ENCODE results near the gene TMCC2.

Gene TMCC2

DNA sequence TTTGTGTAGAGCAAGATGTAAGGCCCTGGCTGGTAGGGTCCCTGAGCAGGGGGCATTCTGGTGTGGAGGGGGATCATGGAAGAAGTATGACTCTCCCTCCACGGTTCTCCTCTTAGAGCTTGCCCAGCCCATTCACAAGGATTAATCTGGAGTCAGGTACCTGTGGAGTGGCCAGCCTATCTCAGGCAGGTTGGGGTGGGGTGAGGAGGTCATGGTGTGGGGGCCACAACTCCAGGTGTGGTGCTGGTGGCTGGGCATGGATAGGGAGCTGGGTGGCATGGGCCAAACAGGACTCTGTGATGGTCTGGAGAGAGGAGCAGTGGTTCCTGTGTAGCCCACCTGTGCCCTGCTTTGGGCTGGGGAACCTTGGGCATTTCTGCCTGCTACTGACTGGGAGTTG is 32.3 kb downstream of the TMCC2 start:
- DNase-seq (ENCODE audit: low read depth in 2 of 2) = no peak

DNA sequence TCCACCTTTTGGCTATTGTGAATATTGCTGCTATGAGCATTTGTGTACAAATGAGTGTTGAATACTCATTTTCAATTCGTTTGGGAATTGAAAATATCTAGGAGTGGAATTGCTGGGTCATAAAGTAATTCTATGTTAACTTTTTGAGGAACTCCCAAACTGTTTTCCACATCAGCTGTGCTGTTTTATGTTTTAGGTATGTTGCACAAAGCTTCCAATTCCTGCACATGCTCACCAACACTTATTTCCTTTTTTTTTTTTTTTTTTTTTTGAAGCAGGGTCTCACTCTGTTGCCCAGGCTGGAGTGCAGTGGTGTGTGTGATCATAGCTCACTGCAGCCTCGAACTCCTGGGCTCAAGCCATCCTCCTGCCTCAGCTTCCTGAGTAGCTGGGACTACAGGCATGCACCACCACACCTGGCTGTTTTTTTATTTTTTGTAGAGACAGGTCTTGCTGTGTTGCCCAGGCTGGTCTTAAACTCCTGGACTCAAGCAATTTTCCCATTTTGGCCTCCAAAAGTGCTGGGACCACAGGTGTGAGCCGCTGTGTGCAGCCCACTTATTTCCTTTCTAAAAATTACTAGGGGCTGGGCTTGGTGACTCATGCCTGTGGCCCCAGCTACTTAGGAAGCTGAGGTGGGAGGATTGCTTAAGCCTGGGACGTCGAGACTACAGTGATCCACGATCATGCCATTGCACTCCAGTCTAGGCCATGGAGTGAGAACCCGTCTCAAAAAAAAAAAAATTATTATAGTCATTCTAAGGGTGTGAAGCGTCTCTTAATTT is 33.4 kb downstream of the TMCC2 start:
- DNase-seq (ENCODE audit: low read depth in 2 of 2) = no peak

DNA sequence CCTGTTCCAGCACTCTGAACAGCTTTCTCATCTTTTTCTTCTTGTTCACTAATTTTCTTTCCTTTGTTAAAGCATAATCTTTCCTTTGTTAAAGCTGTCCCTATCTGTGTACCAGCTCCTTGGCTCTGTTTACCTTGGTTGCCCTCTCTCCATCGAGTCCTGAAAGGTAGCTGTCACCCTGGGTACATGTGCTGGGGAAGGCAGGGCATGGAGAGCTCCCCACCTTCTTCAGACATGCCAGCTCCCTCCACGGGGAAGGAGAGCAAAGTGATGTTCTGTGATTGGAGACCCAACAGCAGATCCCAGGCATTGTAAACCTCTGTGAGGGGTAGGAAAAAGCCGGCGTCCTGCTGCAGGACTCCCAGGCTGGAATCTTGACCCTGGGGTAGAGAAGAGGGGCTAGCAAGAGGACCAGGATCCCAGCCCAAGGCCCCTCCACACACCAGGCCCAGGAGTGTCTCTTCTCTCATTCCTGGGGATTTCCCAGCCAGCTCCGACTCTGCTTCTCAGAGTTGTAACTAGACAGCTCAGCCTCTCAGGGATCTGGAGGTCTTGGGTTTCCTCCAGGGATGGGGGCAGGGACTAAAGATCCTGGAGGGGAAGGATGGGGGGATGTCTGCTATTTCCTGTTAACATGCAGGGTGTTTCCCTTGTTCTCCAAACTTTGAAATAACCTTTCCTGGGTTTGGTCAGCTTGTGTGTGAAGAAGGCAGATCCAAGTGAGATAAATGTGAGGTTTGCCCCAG is 34.4 kb downstream of the TMCC2 start:
- no peak for DNase-seq (ENCODE audit: low read depth in 2 of 2)

DNA sequence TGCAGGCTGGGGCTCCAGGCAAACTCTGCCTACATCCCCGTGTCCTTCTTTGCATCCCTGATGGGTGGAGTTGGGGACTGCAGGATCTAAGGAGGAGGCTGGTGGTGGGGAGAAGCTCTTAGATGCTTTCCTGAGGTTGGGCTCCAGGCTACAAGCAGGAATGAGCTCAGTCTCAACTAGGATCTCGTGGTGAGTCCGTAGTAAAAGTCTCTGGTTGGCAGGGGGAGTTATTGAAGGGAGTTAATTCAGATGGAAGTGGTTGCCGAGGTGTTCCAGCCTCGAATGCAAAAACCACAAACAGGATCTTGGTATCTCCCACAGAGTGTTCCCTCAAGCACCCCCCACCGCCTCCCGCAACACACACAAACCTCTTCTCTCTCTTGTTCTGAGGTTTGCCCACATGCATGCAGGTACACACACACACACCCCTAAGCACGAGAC is 35.0 kb downstream of the TMCC2 start:
- no peak for DNase-seq (ENCODE audit: low read depth in 2 of 2)

DNA sequence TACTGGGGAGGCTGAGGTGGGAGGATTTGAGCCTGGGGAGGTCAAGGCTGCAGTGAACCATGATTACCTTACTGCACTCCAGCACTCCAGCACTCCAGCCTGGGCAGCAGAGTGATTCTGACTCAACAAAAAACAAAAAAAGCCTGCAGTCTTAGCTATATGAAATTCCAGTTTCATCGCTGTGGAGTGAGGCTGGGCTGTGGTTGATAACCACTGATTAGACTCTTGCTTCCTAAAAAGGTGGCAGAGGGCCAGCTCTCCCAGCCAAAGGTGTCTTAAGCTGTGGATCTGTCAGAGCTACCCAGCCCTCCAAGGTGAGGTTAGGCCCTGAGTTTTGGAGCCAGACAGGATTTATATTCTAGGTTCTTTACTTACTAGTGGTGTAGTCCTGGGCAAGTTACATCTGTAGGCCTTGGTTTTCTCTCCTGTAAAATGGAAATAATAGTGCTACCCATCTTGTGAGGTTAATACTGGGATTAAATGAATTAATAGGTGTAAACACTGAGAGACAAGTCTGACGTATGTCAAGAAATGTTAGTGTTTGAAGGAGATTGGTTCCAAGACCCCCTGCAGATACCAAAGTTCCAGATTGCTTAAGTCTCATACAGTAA is 35.9 kb downstream of the TMCC2 start:
- DNase-seq (ENCODE audit: low read depth in 2 of 2) = no peak

DNA sequence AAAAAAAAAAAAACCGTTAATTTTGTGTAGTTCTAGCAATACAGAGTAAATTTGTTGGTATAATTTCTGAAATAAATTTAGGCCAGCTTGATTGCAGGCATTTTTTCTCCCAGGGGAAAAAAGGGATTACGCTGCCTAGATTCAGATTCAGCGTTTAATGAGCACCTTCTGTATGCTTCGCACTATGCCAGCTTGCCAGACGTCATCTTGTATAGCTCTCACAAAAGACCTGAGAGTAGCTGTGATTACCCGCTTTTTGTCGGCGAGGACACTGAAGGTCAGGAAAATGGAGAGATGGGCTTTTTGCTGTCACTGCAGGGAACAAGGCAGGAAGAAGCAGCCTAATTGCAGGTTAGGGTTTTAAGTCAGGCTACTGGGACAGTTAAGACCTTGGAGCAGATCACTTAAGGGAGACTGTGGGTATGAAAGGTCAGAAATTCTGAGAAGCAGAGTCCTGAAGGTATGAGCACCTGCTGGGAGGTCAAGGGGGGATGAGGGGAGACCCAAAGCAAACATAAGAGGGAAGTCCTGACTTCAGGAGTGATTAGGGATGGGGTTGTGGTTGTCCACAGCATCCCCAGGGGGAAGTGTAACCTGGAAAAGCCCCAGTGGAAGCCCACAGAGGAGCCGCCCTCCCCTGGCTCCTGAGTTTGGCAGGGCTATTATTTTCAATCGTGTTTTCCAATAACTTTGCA is 39.0 kb downstream of the TMCC2 start:
- DNase-seq (ENCODE audit: low read depth in 2 of 2) = no peak

DNA sequence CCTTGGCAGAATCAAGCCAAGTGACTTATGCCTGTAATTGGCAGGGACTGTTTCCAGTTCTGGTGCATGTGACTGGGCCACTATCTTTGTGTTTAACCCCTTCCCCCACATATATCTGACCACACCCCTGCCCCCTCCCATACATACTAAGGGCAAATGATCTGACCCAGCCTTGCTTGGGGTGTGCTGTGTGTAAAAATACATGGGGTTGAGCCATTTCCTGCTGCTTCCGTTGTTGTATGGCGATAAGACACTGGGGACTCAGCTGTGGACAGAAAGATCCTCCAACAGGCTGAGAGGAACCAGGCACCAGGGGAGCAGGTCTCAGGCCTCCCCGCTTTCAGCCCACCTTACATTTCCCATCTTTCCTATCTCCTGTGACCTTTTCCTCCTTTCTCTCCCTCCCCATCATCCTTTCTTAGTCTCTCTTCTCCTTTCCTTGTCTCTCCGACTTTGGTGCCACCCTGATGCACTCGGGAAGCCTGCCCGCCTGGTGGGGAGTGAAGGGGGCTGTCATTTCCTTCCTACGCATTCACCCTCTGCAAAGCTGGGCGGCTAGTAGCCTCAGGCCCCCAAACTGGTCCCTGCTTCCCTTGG is 39.7 kb downstream of the TMCC2 start:
- no peak for DNase-seq (ENCODE audit: low read depth in 2 of 2)

DNA sequence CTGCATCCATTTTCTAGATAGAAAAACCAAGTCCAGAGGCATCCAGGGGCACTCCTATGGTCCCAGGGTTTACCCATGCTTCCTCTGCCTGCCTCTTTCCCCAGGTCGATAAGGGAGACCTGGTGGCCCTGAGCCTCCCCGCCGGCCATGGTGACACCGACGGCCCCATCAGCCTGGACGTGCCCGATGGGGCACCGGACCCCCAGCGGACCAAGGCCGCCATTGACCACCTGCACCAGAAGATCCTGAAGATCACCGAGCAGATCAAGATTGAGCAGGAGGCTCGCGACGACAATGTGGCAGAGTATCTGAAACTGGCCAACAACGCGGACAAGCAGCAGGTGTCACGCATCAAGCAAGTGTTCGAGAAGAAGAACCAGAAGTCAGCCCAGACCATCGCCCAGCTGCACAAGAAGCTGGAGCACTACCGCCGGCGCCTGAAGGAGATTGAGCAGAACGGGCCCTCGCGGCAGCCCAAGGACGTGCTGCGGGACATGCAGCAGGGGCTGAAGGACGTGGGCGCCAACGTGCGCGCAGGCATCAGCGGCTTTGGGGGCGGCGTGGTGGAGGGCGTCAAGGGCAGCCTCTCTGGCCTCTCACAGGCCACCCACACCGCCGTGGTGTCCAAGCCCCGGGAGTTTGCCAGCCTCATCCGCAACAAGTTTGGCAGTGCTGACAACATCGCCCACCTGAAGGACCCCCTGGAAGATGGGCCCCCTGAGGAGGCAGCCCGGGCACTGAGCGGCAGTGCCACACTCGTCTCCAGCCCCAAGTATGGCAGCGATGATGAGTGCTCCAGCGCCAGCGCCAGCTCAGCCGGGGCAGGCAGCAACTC is 41.3 kb downstream of the TMCC2 start:
- no peak for DNase-seq (ENCODE audit: low read depth in 2 of 2)

DNA sequence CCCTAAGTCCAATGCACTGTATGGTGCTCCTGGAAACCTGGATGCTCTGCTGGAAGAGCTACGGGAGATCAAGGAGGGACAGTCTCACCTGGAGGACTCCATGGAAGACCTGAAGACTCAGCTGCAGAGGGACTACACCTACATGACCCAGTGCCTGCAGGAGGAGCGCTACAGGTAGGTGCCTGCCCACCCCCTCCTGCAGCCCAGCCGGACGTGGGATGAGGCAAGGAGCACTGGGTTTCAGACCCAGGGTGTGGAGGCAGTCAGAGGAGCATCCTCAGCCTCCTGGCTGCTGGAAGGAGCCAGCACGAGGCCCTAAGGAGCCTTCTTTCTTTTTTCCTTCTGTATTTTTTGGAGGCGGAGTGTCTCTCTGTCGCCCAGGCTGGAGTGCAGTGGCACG is 42.0 kb downstream of the TMCC2 start:
- DNase-seq (ENCODE audit: low read depth in 2 of 2) = no peak

DNA sequence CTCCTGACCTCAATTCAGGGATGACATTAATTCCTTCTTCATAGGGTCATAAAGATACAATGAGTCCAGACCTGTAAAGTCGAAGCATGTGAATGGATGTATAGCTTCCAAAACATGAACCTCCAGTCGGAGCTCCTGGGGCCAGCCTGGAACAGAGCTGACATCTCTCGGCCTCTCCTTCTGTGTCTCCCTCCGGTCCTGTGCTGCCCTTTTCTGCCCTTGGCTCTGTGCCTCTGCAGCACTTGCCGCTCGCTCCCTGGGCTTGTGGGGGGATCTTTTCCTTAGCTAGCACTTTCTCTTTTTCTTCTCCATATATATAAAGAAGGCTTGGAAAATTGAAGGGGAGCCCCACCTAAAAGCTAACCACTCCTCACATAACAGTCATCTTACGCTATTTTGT is 42.5 kb downstream of the TMCC2 start:
- DNase-seq (ENCODE audit: low read depth in 2 of 2) = no peak

DNA sequence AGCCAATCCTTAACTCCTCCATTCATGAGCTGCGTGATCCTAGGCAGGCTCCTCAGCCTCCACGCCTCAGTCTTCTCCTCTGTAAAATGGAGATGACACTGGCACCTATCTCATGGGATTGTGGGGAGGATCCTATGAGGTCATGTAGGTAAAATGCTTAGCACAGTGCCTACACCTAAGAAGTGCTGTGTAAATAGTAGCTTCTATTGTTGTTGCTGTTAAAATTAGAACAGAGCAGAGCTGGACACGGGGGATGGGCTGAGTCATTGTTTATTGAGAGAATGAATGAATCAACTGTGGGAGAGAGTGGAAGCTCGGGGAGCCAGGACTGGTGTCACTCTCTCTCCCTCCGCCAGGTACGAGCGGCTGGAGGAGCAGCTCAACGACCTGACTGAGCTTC is 43.0 kb downstream of the TMCC2 start:
- DNase-seq (ENCODE audit: low read depth in 2 of 2) = no peak

DNA sequence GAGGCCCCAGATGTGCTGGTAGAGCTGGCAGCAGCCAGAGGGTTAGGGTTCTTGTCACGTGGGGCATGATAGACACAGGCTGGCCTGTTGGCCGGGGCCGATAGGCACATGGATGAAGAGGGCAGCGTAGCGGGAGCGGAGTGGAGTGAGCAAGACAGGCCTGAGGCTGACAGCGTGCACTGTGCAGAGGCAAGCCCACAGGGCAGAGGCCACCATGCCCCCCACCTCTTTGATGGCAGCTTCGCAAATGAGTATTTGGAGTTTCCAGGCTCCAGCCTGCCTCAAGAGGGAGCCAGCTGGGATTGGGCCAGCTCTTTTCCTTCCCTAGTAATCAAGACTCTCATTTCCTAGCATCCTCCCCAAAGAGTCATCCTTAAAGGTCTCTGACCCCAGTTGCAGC is 43.5 kb downstream of the TMCC2 start:
- DNase-seq (ENCODE audit: low read depth in 2 of 2) = no peak

DNA sequence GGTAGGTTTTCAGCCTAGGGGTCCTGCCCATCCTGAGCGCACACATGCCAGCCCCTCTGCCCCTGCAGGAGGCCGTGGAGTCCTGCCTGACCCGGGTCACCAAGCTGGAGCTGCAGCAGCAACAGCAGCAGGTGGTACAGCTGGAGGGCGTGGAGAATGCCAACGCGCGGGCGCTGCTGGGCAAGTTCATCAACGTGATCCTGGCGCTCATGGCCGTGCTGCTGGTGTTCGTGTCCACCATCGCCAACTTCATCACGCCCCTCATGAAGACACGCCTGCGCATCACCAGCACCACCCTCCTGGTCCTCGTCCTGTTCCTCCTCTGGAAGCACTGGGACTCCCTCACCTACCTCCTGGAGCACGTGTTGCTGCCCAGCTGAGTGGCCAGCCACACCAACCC is 44.0 kb downstream of the TMCC2 start:
- DNase-seq (ENCODE audit: low read depth in 2 of 2) = no peak

DNA sequence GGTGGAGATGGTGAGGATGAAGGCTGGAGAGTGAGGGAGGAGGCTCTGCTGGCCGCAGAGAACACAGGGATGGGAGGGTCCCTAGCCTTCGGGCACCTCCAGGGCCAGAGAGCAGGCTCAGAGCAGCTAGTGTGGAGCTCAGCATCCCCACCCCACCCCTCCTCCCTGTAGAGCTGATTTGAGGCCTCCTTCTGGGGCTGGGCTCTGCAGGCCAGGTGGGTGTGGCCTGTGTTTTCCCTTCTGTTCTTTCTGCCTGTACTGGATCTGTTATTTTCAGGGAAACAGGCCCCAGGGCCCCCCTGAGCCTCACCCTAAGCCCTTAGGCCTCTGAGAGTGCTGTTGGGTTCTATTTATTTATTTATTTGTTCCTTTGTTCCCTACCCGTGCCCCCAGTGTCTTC is 44.8 kb downstream of the TMCC2 start:
- DNase-seq (ENCODE audit: low read depth in 2 of 2) = no peak

DNA sequence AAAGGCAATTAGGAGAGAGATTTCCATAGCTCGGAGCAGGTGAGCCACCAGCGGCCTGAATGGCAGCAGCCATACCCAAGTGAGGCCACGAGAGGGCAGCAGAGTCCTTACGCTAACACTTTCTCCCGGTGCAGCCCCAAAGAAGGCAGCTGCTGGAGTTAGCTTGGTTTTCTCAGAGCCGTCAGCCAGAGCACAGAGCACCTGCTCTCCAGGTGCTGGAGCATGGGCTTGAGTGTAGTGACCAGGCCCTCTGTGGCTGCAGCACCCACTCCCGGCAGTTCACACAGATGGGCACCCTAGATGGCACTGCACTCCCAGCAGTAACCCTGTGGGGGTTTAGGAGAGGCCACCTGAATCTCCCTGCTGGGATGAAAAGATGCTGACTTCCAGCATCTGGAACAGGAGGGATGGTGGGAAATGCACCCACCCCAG is 45.8 kb downstream of the TMCC2 start:
- peak; percentile 64 to 76 for DNase-seq (ENCODE audit: low read depth in 2 of 2)

DNA sequence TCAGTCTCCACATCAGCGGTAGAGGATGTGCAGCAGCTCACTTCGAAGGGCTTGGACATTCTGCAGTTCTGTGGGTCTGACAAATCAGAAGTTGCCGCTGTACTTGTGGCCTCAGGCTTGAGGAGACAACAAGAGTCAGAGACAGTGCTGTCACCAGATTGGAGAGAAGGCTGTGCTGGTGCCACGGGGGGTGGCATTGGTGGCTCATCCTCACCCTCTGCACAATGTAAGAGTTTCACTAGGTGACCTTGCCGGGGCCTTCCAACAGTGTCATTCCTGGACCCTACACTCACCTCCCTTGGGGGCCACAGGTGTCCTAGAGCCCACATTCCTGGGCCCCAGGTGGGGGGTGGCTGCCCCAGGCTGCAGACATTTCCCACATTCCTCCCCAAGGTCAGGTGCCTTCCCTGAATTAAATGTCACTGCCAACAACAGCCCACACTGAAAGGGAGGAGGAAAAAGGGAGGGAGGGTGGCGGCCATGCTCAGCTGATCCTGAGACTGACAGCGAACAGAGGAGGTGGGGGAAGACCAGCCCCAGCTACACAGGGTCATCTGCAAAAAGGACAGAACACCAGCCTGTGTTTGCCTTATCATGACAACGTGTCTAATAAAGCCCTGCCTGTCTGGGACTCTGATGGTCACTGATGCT is 46.4 kb downstream of the TMCC2 start:
- DNase-seq (ENCODE audit: low read depth in 2 of 2) = no peak

DNA sequence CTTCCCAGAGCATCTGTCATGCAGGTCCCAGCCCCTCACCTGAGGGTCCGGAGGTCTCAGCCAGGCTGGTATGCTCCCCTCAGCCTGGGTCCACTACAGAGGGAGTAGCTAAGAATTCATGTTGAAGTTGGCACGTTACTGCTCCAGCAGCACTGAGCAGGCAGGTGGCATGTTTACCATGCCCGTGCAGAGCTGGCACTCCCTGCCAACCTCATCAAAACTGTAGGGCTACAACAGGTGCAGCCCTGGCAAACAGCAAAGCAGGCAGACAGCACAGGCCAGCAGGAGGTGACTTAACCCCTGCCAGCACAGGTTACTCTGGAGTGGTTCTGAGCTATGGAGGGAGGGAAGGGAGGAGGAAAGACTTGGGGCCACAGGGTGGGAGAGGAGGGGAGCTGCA is 47.4 kb downstream of the TMCC2 start:
- DNase-seq (ENCODE audit: low read depth in 2 of 2) = peak in 1 of 2 donors; percentile 24

DNA sequence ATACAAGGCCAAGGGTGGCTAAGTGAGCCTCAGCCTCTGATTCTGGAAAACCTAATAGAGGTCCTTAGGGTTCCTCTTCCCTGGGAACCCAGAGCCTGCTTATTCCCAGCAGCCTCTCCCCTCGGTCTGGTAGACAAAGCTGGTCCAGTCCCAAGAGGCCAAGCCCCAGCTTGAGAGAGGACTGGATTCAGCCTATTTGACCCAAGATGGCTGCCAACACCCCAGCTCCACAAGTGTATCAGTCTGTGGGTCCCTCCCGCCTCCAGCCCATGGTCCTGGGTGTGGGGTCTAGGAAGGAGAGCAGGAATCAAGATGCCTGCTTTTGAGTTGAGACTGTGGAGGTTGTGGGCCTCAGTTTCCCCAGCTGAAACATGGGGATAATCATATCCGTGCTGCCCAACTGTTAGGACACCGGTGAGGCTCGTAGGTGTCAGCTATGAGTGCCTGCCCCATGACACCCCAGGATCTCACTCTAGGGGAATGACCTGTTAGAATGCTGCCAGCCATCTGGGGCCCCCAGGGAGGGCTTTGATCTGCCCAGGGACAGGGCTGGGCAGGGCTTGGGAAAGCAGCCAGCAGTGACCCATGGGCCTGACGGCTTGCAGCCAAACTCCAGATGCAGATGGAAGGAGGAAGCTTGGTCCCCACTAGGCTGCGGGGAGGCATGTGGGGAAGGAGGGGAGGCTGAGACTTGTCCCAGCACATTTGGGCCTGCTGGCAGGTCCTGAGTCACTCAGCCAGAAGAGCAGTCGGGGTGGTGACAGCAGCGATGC is 48.4 kb downstream of the TMCC2 start:
- no peak for DNase-seq (ENCODE audit: low read depth in 2 of 2)

DNA sequence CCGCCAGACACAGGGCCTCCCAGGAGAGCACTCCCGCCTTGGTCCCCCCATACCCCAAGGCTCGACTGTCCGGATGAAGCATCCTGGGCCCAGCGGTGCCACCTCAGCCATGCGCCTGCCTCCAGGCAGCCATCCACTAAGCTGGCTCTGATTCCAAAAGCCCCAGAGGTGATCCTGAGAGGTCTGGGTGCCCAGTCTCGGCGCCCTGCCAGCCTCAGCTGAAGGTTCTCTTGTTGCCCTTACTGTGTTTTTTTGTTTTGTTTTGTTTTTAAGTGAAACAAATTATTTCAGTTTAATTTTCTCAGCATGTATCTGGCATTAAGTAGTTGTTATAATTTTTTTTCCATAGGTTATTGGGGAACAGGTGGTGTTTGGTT is 48.9 kb downstream of the TMCC2 start:
- no peak for DNase-seq (ENCODE audit: low read depth in 2 of 2)

DNA sequence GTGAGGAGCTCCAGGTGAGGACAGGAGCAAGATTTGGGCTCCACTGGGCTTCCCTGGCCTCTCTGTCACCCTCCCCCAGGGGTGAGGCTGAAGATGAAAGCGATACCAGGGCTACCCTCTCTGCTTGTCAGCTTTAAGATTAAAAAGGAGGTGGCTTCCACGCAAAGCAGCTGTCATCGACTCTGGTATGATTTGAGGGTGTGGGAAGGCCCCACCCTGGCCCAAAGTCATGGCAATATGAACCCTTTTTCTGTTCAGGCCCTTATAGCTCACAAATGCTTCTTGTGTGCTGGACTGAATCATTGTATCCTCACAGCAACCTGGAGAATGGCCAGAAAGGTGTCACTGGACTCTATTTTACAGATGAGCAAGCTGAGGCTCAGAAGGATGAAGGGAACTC is 52.2 kb downstream of the TMCC2 start:
- DNase-seq (ENCODE audit: low read depth in 2 of 2) = no peak

Measured in stimulated activated CD4-positive, alpha-beta T cell treated with anti-CD3 and anti-CD28 coated beads, Interleukin-1b, Interleukin-23, amount 100 ng/mL, for 1 hour (primary cell).